ENCODE measurements around the gene EDEM3.

The EDEM3 gene

GRCh38 chr1:184646824-184647223 lies 107.8 kb downstream of the EDEM3 start:
- H3K4me3 ChIP-seq (ENCODE audit: low read length in 2 of 2): no peak overlapping the region
- H3K27ac ChIP-seq (ENCODE audit: low read depth in 2 of 2, low read length in 2 of 2): no peak overlapping the region
- no peaks in the 10 kb centered on the region for H3K36me3 ChIP-seq (ENCODE audit: control insufficient read depth in 2 of 2, insufficient read depth in 2 of 2, low read length in 2 of 2)
- no peak overlapping the region for H3K9ac ChIP-seq (ENCODE audit: low read depth in 1 of 2, low read length in 2 of 2)
- H3K4me1 ChIP-seq (ENCODE audit: control insufficient read depth in 2 of 2, insufficient read depth in 2 of 2, low read length in 2 of 2): no peaks in the 10 kb centered on the region
- no peaks in the 10 kb centered on the region for H3K9me3 ChIP-seq (ENCODE audit: control insufficient read depth in 2 of 2, low read length in 2 of 2)
- H3K27me3 ChIP-seq (ENCODE audit: control insufficient read depth in 2 of 2, insufficient read depth in 2 of 2, low read length in 2 of 2): no peaks in the 10 kb centered on the region

DNA sequence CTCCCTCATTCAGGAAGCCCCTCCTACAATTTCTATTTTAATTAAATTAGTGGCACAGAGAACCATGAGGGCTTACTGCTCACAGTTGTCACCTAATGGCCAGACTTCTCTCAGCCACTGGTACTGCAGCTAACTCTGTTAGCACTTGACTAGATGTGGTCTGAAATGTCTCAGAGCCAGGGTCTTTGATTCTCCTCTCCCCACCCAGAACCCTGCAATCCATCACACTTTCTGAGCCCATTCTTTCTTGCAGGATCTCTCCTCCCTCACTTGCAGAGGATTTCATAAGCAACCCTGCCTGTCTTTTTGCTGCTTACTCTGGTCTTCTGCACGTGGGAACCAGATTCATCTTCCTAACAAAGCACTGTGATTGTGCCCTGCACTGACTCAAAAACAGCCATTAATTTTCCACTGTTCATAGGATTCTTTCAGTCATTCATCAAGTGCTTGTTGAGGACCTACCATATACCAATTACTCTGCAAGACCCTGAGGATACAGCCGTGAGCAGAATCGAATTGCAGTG lies 108.4 kb downstream of the EDEM3 start:
- Histone ChIP-seq H3K36me3 (ENCODE audit: control insufficient read depth in 2 of 2, insufficient read depth in 2 of 2, low read length in 2 of 2) (no peaks in the 10 kb centered on the region), H3K9me3 (ENCODE audit: control insufficient read depth in 2 of 2, low read length in 2 of 2) (no peaks in the 10 kb centered on the region), H3K4me3 (ENCODE audit: low read length in 2 of 2) (no peak overlapping the region), H3K4me1 (ENCODE audit: control insufficient read depth in 2 of 2, insufficient read depth in 2 of 2, low read length in 2 of 2) (no peaks in the 10 kb centered on the region), H3K27me3 (ENCODE audit: control insufficient read depth in 2 of 2, insufficient read depth in 2 of 2, low read length in 2 of 2) (no peaks in the 10 kb centered on the region), H3K9ac (ENCODE audit: low read depth in 1 of 2, low read length in 2 of 2) (no peak overlapping the region), H3K27ac (ENCODE audit: low read depth in 2 of 2, low read length in 2 of 2) (no peak overlapping the region)

GRCh38 chr1:184644771-184645170 lies 109.9 kb downstream of the EDEM3 start:
- Histone ChIP-seq H3K27ac (ENCODE audit: low read depth in 2 of 2, low read length in 2 of 2) (no peak overlapping the region), H3K36me3 (ENCODE audit: control insufficient read depth in 2 of 2, insufficient read depth in 2 of 2, low read length in 2 of 2) (no peaks in the 10 kb centered on the region), H3K4me3 (ENCODE audit: low read length in 2 of 2) (no peak overlapping the region), H3K9ac (ENCODE audit: low read depth in 1 of 2, low read length in 2 of 2) (no peak overlapping the region), H3K27me3 (ENCODE audit: control insufficient read depth in 2 of 2, insufficient read depth in 2 of 2, low read length in 2 of 2) (no peaks in the 10 kb centered on the region), H3K9me3 (ENCODE audit: control insufficient read depth in 2 of 2, low read length in 2 of 2) (no peaks in the 10 kb centered on the region), H3K4me1 (ENCODE audit: control insufficient read depth in 2 of 2, insufficient read depth in 2 of 2, low read length in 2 of 2) (no peaks in the 10 kb centered on the region)

DNA sequence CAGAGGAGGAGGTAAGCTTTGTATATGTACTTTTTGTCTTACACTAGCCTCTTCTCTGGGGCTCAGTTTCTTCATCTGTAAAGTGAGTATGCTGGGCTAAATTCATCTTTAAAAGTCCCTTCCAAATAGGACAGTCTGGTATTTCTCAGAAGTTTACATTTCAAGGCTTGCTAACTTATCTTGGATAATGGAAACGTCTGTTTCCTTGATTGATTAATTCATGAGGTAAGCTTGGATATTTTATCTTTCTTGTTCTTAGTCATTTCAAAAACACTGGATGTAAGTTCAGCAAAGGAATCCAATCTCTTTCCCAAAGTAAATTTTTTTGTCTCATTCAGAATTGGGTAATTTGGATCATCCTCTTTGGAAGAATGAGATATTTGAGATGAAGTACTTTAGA lies 111.0 kb downstream of the EDEM3 start:
- H3K36me3 ChIP-seq (ENCODE audit: control insufficient read depth in 2 of 2, insufficient read depth in 2 of 2, low read length in 2 of 2): no peaks in the 10 kb centered on the region

GRCh38 chr1:184641894-184642293 lies 112.8 kb downstream of the EDEM3 start:
- H3K36me3 ChIP-seq (ENCODE audit: control insufficient read depth in 2 of 2, insufficient read depth in 2 of 2, low read length in 2 of 2): no peaks in the 10 kb centered on the region
- H3K9ac ChIP-seq (ENCODE audit: low read depth in 1 of 2, low read length in 2 of 2): no peak overlapping the region
- H3K4me1 ChIP-seq (ENCODE audit: control insufficient read depth in 2 of 2, insufficient read depth in 2 of 2, low read length in 2 of 2): no peaks in the 10 kb centered on the region
- no peak overlapping the region for H3K27ac ChIP-seq (ENCODE audit: low read depth in 2 of 2, low read length in 2 of 2)
- no peaks in the 10 kb centered on the region for H3K27me3 ChIP-seq (ENCODE audit: control insufficient read depth in 2 of 2, insufficient read depth in 2 of 2, low read length in 2 of 2)
- H3K9me3 ChIP-seq (ENCODE audit: control insufficient read depth in 2 of 2, low read length in 2 of 2): no peaks in the 10 kb centered on the region
- no peak overlapping the region for H3K4me3 ChIP-seq (ENCODE audit: low read length in 2 of 2)

More for the DNA sequence above, 111.0 kb downstream of the EDEM3 start:
- H3K27me3 ChIP-seq (ENCODE audit: control insufficient read depth in 2 of 2, insufficient read depth in 2 of 2, low read length in 2 of 2): no peaks in the 10 kb centered on the region
- H3K4me3 ChIP-seq (ENCODE audit: low read length in 2 of 2): no peak overlapping the region
- no peak overlapping the region for H3K9ac ChIP-seq (ENCODE audit: low read depth in 1 of 2, low read length in 2 of 2)
- H3K27ac ChIP-seq (ENCODE audit: low read depth in 2 of 2, low read length in 2 of 2): no peak overlapping the region
- no peaks in the 10 kb centered on the region for H3K4me1 ChIP-seq (ENCODE audit: control insufficient read depth in 2 of 2, insufficient read depth in 2 of 2, low read length in 2 of 2)
- no peaks in the 10 kb centered on the region for H3K9me3 ChIP-seq (ENCODE audit: control insufficient read depth in 2 of 2, low read length in 2 of 2)

DNA sequence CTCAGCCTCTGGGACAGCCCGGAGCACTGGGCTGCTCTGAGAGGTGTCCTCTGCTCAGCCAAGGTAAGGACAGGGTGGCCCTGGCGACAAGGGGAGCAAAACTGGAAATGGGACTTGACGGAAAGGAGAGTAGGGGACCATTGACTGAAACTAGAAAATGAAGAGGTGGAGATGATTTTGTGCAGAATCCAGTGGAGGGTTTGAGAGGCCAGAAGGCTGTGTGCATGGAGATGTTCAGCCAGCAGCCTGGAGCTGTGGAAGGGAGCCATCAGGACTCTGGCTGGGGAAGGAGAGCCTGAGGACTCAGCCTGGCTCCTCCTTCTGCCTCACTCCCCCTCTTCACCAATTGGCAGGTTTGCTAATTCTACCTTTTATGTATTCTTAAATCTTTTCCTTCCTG lies 114.2 kb downstream of the EDEM3 start:
- no peak overlapping the region for H3K9ac ChIP-seq (ENCODE audit: low read depth in 1 of 2, low read length in 2 of 2)
- no peaks in the 10 kb centered on the region for H3K4me1 ChIP-seq (ENCODE audit: control insufficient read depth in 2 of 2, insufficient read depth in 2 of 2, low read length in 2 of 2)
- no peak overlapping the region for H3K4me3 ChIP-seq (ENCODE audit: low read length in 2 of 2)
- no peaks in the 10 kb centered on the region for H3K27me3 ChIP-seq (ENCODE audit: control insufficient read depth in 2 of 2, insufficient read depth in 2 of 2, low read length in 2 of 2)
- H3K9me3 ChIP-seq (ENCODE audit: control insufficient read depth in 2 of 2, low read length in 2 of 2): no peaks in the 10 kb centered on the region
- no peaks in the 10 kb centered on the region for H3K36me3 ChIP-seq (ENCODE audit: control insufficient read depth in 2 of 2, insufficient read depth in 2 of 2, low read length in 2 of 2)
- H3K27ac ChIP-seq (ENCODE audit: low read depth in 2 of 2, low read length in 2 of 2): no peak overlapping the region

Measured in mucosa of rectum (tissue), 2 donors.